ENCODE results near the gene GPR61.

Gene GPR61

GRCh38 chr1:109493805-109494539 lies 45.7 kb upstream of the GPR61 start, which contains the start of gene CYB561D1:
Gene CYB561D1 (plus strand): TSS chr1:109494094. CDS start chr1:109494140, 46 bp downstream.
- peak; percentile 88 for TF ChIP-seq CTCF (IDR thresholded peaks at IDR 0.05; ENCODE audit: low read depth, low read length)

GRCh38 chr1:109495738-109496137 lies 43.9 kb upstream of the GPR61 start:
- H3K4me3 ChIP-seq (ENCODE audit: low read depth, low read length): no peak overlapping the region
- TF ChIP-seq CTCF (IDR thresholded peaks at IDR 0.05; ENCODE audit: low read depth, low read length): no peak

More at GRCh38 chr1:109493805-109494539, 45.7 kb upstream of the GPR61 start, which contains the start of gene CYB561D1:
- H3K4me3 ChIP-seq (ENCODE audit: low read depth, low read length): peak within 1 kb of the TSS; percentile 91

- TF ChIP-seq CTCF (IDR thresholded peaks at IDR 0.05; ENCODE audit: low read depth, low read length): no peak
- H3K4me3 ChIP-seq (ENCODE audit: low read depth, low read length): no peak overlapping the region
These were observed 42.1 kb upstream of the GPR61 start for GRCh38 chr1:109497449-109498160.

- H3K4me3 ChIP-seq (ENCODE audit: low read depth, low read length): no peak overlapping the region
- TF ChIP-seq CTCF (IDR thresholded peaks at IDR 0.05; ENCODE audit: low read depth, low read length): peak; percentile 54; the same call in 1 of the 2 replicates
These were observed 41.4 kb upstream of the GPR61 start for GRCh38 chr1:109498161-109498801.

GRCh38 chr1:109499081-109499480 lies 40.6 kb upstream of the GPR61 start:
- no peak overlapping the region for H3K4me3 ChIP-seq (ENCODE audit: low read depth, low read length)
- TF ChIP-seq CTCF (IDR thresholded peaks at IDR 0.05; ENCODE audit: low read depth, low read length): no peak

GRCh38 chr1:109499661-109500536 lies 39.8 kb upstream of the GPR61 start:
- TF ChIP-seq CTCF (IDR thresholded peaks at IDR 0.05; ENCODE audit: low read depth, low read length): peak; percentile 48
- H3K4me3 ChIP-seq (ENCODE audit: low read depth, low read length): no peak overlapping the region
